GM12878 (cell line): ENCODE results near the gene STK35. TPM values are rescaled to one million over a fixed set of nuclear protein-coding genes. Genes with fewer than 3 reads are reported as not detected.

Experiments used
- ATAC-seq: fragments of 200-7000 bp; cut with Tn5 transposase; 3 replicates; pipeline ENCODE4 v1.9.1; 2020; ENCODE audit warnings: mild to moderate bottlenecking, moderate library complexity
- BruUV-seq: library from RNA; stranded (reverse); fragments of 400-500 nt; replicated peaks from 2 replicates; lab custom pipeline; 2021; lab: Mats Ljungman, UMichigan
- CTCF ChIA-PET: fragments of 300-600 bp; sonication (Branson Sonifier 250); formaldehyde crosslinking; extraction: SDS; loops from one replicate; lab custom pipeline; 2021; ENCODE audit warnings: inconsistent platforms; lab: Yijun Ruan, JAX
- POLR2A ChIA-PET: fragments of 350-600 bp; formaldehyde crosslinking; extraction: SDS; loops from one replicate; lab custom pipeline; 2021; ENCODE audit warnings: inconsistent platforms; lab: Charles Lee
- RAD21 ChIA-PET: fragments of 300-600 bp; sonication (Branson Sonifier 250); formaldehyde crosslinking; loops from one replicate; lab custom pipeline; 2023; ENCODE audit warnings: antibody characterized with exemption; ENCODE audit not compliant: unreplicated experiment; lab: Charles Lee
- SMC1A ChIA-PET: fragments of 300-600 bp; sonication (Branson Sonifier 250); formaldehyde crosslinking; loops from one replicate; lab custom pipeline; 2023; ENCODE audit not compliant: unreplicated experiment, uncharacterized antibody; lab: Charles Lee
- DNase-seq: peaks from one replicate; pipeline ENCODE4 v3.0.0-alpha.2; 2011; ENCODE audit warnings: low read depth, low spot score
- FAIRE-seq: peaks from 3 replicates; lab custom pipeline; 2011; peaks lifted over from hg19 to GRCh38; lab: Jason Lieb, UNC
- H2AFZ ChIP-seq: 2 replicates; pipeline ENCODE4 v1.6.0; 2011; ENCODE audit warnings: low read depth, low read length, control low read depth; ENCODE audit not compliant: control insufficient read depth
- H3K27ac ChIP-seq: 2 replicates; pipeline ENCODE4 v1.5.1; 2011; ENCODE audit warnings: control low read depth; ENCODE audit not compliant: control insufficient read depth, insufficient read depth
- H3K27me3 ChIP-seq, 2 experiments: replicated peaks in 1 of 2; 2 replicates each; pipeline versions ENCODE4 v1.6.0 to v1.6.1; 2011; ENCODE audit warnings: low read length in 1 of 2; ENCODE audit not compliant: control insufficient read depth in 2 of 2, insufficient read depth in 2 of 2
- H3K36me3 ChIP-seq, 2 experiments: 2 replicates each; pipeline ENCODE4 v1.5.1; 2011; ENCODE audit warnings: low read length in 1 of 2; ENCODE audit not compliant: control insufficient read depth in 2 of 2, insufficient read depth in 2 of 2
- H3K4me1 ChIP-seq: 2 replicates; pipeline ENCODE4 v1.6.1; 2011; ENCODE audit warnings: mild to moderate bottlenecking, low read length, moderate library complexity, mixed read lengths; ENCODE audit not compliant: control insufficient read depth, insufficient read depth
- H3K4me2 ChIP-seq: 2 replicates; pipeline ENCODE4 v1.6.0; 2011; ENCODE audit warnings: control low read depth; ENCODE audit not compliant: control insufficient read depth, insufficient read depth
- H3K4me3 ChIP-seq: fragments of 200-600 bp; sonication (generic); 2 replicates; pipeline ENCODE4 v1.5.1; 2016
- H3K79me2 ChIP-seq: 2 replicates; pipeline ENCODE4 v1.6.0; 2011; ENCODE audit warnings: low read length; ENCODE audit not compliant: control insufficient read depth, insufficient read depth
- H3K9ac ChIP-seq: 2 replicates; pipeline ENCODE4 v1.8.0; 2011; ENCODE audit warnings: low read length, control low read depth, mixed read lengths; ENCODE audit not compliant: control insufficient read depth, insufficient read depth
- H3K9me3 ChIP-seq: replicated peaks from 3 replicates; pipeline ENCODE4 v1.5.1; 2011; ENCODE audit warnings: mild to moderate bottlenecking, low read length; ENCODE audit not compliant: control insufficient read depth, insufficient read depth
- H4K20me1 ChIP-seq: 2 replicates; pipeline ENCODE4 v1.6.0; 2011; ENCODE audit not compliant: control insufficient read depth, insufficient read depth
- ATF2 ChIP-seq: IDR thresholded peaks from 2 replicates; pipeline ENCODE4 v1.6.1; 2012; ENCODE audit warnings: low read length, inconsistent platforms
- CEBPB ChIP-seq, 2 experiments: fragments of 150-350 bp in 1 of 2; IDR thresholded peaks; 2 replicates each; pipeline ENCODE4 v1.6.1; 2012 to 2014; ENCODE audit warnings: low read depth in 2 of 2, low read length in 2 of 2, borderline replicate concordance in 1 of 2, inconsistent platforms in 1 of 2
- E2F4 ChIP-seq: IDR thresholded peaks from 2 replicates; pipeline ENCODE4 v1.6.1; 2012; ENCODE audit warnings: low read depth, low read length, improper control_type of control experiment
- IKZF2 ChIP-seq, 2 experiments: fragments of 450-650 bp; IDR thresholded peaks; 2 replicates each; pipeline ENCODE4 v1.6.1; 2017; ENCODE audit warnings: mild to moderate bottlenecking in 2 of 2, moderate library complexity in 2 of 2
- NFYA ChIP-seq: IDR thresholded peaks from 2 replicates; pipeline ENCODE4 v1.6.1; 2011; ENCODE audit warnings: low read depth, mild to moderate bottlenecking, low read length, improper control_type of control experiment, borderline replicate concordance
- PAX5 ChIP-seq: IDR thresholded peaks from 2 replicates; pipeline ENCODE4 v1.6.1; 2011; ENCODE audit warnings: low read depth, low read length, borderline replicate concordance
- POLR2AphosphoS2 ChIP-seq: IDR thresholded peaks from 2 replicates; pipeline ENCODE4 v1.6.1; 2011; ENCODE audit warnings: low read depth, mild to moderate bottlenecking, low read length, improper control_type of control experiment, moderate library complexity
- TARDBP ChIP-seq: IDR thresholded peaks from 2 replicates; pipeline ENCODE4 v1.6.1; 2016; ENCODE audit warnings: borderline replicate concordance
- WRNIP1 ChIP-seq: IDR thresholded peaks from 2 replicates; pipeline ENCODE4 v1.6.1; 2011; ENCODE audit warnings: low read depth, low read length, improper control_type of control experiment, borderline replicate concordance
- WGBS: methylation state at CpG from one replicate; pipeline ENCODE4 v1.1.6; 2016; ENCODE audit warnings: low lambda C conversion rate; ENCODE audit not compliant: insufficient replicate concordance, insufficient coverage; ENCODE audit errors: missing lambda C conversion rate; 5-methylcytosine and 5-hydroxymethylcytosine counted together
- in situ Hi-C: fragments of 300-500 bp; cut with MboI; formaldehyde crosslinking; loops from 9 replicates; pipeline ENCODE4 v1.14.3; 2018; ENCODE audit warnings: mixed read lengths
- intact Hi-C: fragments of 100-400 bp; cut with micrococcal nuclease; formaldehyde crosslinking; loops from one replicate; pipeline ENCODE4 v1.14.2; 2022; ENCODE audit not compliant: unreplicated experiment
- polyA plus RNA-seq, 11 experiments: library from polyadenylated mRNA; depleted of rRNA in 4 of 11; unstranded in 6 of 11; stranded (reverse) in 5 of 11; fragments of >200 nt; fragmentation: Nextera tagmentation in 4 of 11; fragmentation: Illumina TruSeq in 1 of 11; extraction: Ambion mirVana in 4 of 11; extraction: Trizol in 1 of 11; gene quantifications; 1 replicate in 1 of 11; 2 replicates in 10 of 11; pipeline versions ENCODE4 v1.2.1 to v1.2.3, GENCODE V29; 2011 to 2016; ENCODE audit warnings: inconsistent platforms in 2 of 11, missing spikeins in 2 of 11, low read depth in 1 of 11
- total RNA-seq, 4 experiments: library from RNA; depleted of rRNA in 3 of 4; stranded (reverse); fragments of >200 nt in 3 of 4; fragmentation: Illumina TruSeq in 1 of 4; extraction: Trizol in 1 of 4; gene quantifications; 2 replicates each; pipeline versions ENCODE4 v1.2.1 to v1.2.3, GENCODE V29; 2013 to 2021

STK35 gene
- total and polyA plus RNA-seq, 10 of the 15 experiments (the other 5 are each of a cell fraction or from before 2014, with no cell fraction given): 2.9 to 19.4 (median 9.6) TPM

GRCh38 chr20:2170404-2170803 lies 68.8 kb downstream of the STK35 start:
- 75% methylated on average over 3 of the region's 3 CpGs for WGBS
- TF ChIP-seq ATF2 (no peak), NFYA (no peak), PAX5 (no peak)
- ChIA-PET RAD21 (no interaction called here), CTCF (interaction anchor here (1.2 to 1.8 kb wide), 5 partner anchors 9 to 204 kb away, joined by 3 to 5 read pairs (median 5); no protein-coding TSS in a partner anchor), SMC1A (interaction anchor here (1.0 to 3.3 kb wide), 4 partner anchors 77 to 366 kb away, joined by 3 to 31 read pairs (median 4); no protein-coding TSS in a partner anchor), POLR2A (no interaction called here)
- Histone ChIP-seq H3K4me2 (no peak overlapping the region), H3K36me3 (no peaks in the 10 kb centered on the region), H3K79me2 (no peaks in the 10 kb centered on the region), H3K9me3 (no peaks in the 10 kb centered on the region), H3K27me3 (no peaks in the 10 kb centered on the region), H3K4me1 (no peaks in the 10 kb centered on the region), H2AFZ (no peak overlapping the region), H4K20me1 (no peaks in the 10 kb centered on the region), H3K27ac (no peak overlapping the region), H3K9ac (no peak overlapping the region), H3K4me3 (no peak overlapping the region)
- no peak for ATAC-seq
- no peak for FAIRE-seq
- intact Hi-C loops: loop anchor here (5.0 kb wide), 2 partner anchors 368 to 408 kb away; no protein-coding TSS in a partner anchor
- no TSS peak for BruUV-seq
- DNase-seq: no peak
- in situ Hi-C loops: loop anchor here (5.0 kb wide), 1 partner anchor 203 kb away; no protein-coding TSS in a partner anchor

DNA sequence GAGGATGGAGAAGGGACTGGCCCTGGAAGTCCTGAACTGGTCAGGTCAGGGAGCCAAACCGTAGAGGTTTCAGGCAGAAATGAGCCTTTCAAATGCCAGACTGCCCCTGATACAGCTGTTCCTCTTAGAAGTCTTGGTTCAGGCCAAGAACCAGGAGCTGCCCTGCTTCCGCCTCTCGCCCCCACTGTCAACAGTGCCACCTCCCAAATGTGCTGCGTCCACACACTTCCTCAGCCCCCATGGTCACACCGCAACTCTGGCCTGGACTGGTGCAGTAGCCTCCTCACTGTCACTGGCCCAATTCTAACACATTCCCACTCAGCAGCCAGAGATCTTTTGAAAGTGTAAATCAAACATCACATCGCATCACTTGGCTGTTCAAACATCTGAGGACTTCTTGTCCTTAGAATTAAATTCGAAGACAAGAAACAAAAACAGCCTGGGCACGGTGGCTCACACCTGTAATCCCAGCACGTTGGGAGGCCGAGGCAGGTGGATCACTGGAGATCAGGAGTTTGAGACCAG lies 69.7 kb downstream of the STK35 start:
- 32% methylated on average over 10 of the region's 10 CpGs for WGBS
- no peaks in the 10 kb centered on the region for H3K4me1 ChIP-seq
- ChIA-PET CTCF (interaction anchor here (1.2 to 4.0 kb wide), 9 partner anchors 10 to 395 kb away, joined by 3 to 19 read pairs (median 5); no protein-coding TSS in a partner anchor), POLR2A (no interaction called here), SMC1A (interaction anchor here (1.0 to 3.3 kb wide), 4 partner anchors 78 to 367 kb away, joined by 3 to 31 read pairs (median 4); no protein-coding TSS in a partner anchor), RAD21 (no interaction called here)
- no peaks in the 10 kb centered on the region for H3K36me3 ChIP-seq
- H3K9ac ChIP-seq: no peak overlapping the region
- H4K20me1 ChIP-seq: no peaks in the 10 kb centered on the region
- no peak overlapping the region for H3K27ac ChIP-seq
- in situ Hi-C loops: loop anchor here (5.0 kb wide), 1 partner anchor 204 kb away; no protein-coding TSS in a partner anchor
- no peak for TF ChIP-seq POLR2AphosphoS2
- TF ChIP-seq E2F4: no peak
- no peak for TF ChIP-seq IKZF2 (IDR thresholded peaks at IDR 0.05)
- no peak for TF ChIP-seq TARDBP
- no peak for TF ChIP-seq CEBPB (IDR thresholded peaks at IDR 0.05; ENCODE audit: borderline replicate concordance in 1 of 2, low read depth in 2 of 2, low read length in 2 of 2)
- TF ChIP-seq WRNIP1: no peak
- no peaks in the 10 kb centered on the region for H3K79me2 ChIP-seq
- H3K9me3 ChIP-seq: no peaks in the 10 kb centered on the region
- no peak overlapping the region for H2AFZ ChIP-seq
- ATAC-seq (no peak), FAIRE-seq (no peak), DNase-seq (no peak)
- BruUV-seq: no TSS peak
- H3K4me3 ChIP-seq: no peak overlapping the region
- no peaks in the 10 kb centered on the region for H3K27me3 ChIP-seq
- H3K4me2 ChIP-seq: no peak overlapping the region
- intact Hi-C loops: loop anchor here (5.0 kb wide), 2 partner anchors 369 to 409 kb away; no protein-coding TSS in a partner anchor
